H1 (cell line): ENCODE results near the gene SPN. TPM values are rescaled to one million over a fixed set of nuclear protein-coding genes. Genes with fewer than 3 reads are reported as not detected.

Experiments used
- CTCF ChIA-PET: fragments of 300-600 bp; sonication (Branson Sonifier 250); formaldehyde crosslinking; loops from one replicate; lab custom pipeline; 2021; ENCODE audit not compliant: partially characterized antibody; lab: Charles Lee
- POLR2A ChIA-PET: fragments of 300-600 bp; sonication (Branson Sonifier 250); formaldehyde crosslinking; loops from one replicate; lab custom pipeline; 2021; ENCODE audit warnings: inconsistent platforms; ENCODE audit not compliant: partially characterized antibody; lab: Charles Lee
- DNase-seq, 2 experiments: peaks; one replicate each; pipeline versions ENCODE4 v3.0.0 to v3.0.0-alpha.2; 2010 to 2022; ENCODE audit warnings: low spot score in 2 of 2, low read depth in 1 of 2, mixed read lengths in 1 of 2
- FAIRE-seq: peaks from 2 replicates; lab custom pipeline; 2011; peaks lifted over from hg19 to GRCh38; lab: Jason Lieb, UNC
- H2AFZ ChIP-seq: 2 replicates; pipeline ENCODE4 v1.8.1; 2012; ENCODE audit warnings: low read length, inconsistent platforms
- H2AK5ac ChIP-seq: 2 replicates; pipeline ENCODE4 v1.6.1; 2013; ENCODE audit warnings: low read depth, low read length
- H2BK120ac ChIP-seq: replicated peaks from 2 replicates; pipeline ENCODE3; 2013; ENCODE audit warnings: low read depth, low read length, inconsistent platforms
- H2BK12ac ChIP-seq: 2 replicates; pipeline ENCODE4 v1.6.1; 2013; ENCODE audit warnings: low read depth, low read length
- H2BK15ac ChIP-seq: 2 replicates; pipeline ENCODE4 v1.6.1; 2013; ENCODE audit warnings: low read length
- H2BK20ac ChIP-seq: 2 replicates; pipeline ENCODE4 v1.6.1; 2013; ENCODE audit warnings: low read length
- H2BK5ac ChIP-seq: 2 replicates; pipeline ENCODE4 v1.6.1; 2013; ENCODE audit warnings: low read depth, low read length
- H3K14ac ChIP-seq: 2 replicates; pipeline ENCODE4 v1.6.1; 2013; ENCODE audit warnings: inconsistent platforms; ENCODE audit not compliant: insufficient read length
- H3K18ac ChIP-seq: 2 replicates; pipeline ENCODE4 v1.6.1; 2013; ENCODE audit warnings: low read length; ENCODE audit errors: extremely low read depth
- H3K23ac ChIP-seq: 2 replicates; pipeline ENCODE4 v1.6.1; 2013; ENCODE audit warnings: inconsistent platforms; ENCODE audit not compliant: insufficient read length
- H3K23me2 ChIP-seq: 2 replicates; pipeline ENCODE4 v1.6.1; 2013; ENCODE audit warnings: low read depth, low read length
- H3K27ac ChIP-seq: 2 replicates; pipeline ENCODE4 v1.6.1; 2011; ENCODE audit warnings: low read depth, low read length, inconsistent platforms
- H3K27me3 ChIP-seq, 4 experiments: replicated peaks in 1 of 4; 1 replicate in 1 of 4; 2 replicates in 3 of 4; pipeline versions ENCODE4 v1.6.1 to v1.8.1; 2011 to 2013; ENCODE audit warnings: low read length in 3 of 4, mild to moderate bottlenecking in 3 of 4, inconsistent platforms in 2 of 4, mixed read lengths in 2 of 4, moderate library complexity in 1 of 4; ENCODE audit not compliant: control insufficient read depth in 3 of 4, insufficient read depth in 3 of 4; ENCODE audit errors: extremely low read depth in 1 of 4
- H3K36me3 ChIP-seq, 4 experiments: 2 replicates each; pipeline versions ENCODE4 v1.6.1 to v1.8.1; 2011 to 2013; ENCODE audit warnings: mild to moderate bottlenecking in 4 of 4, low read length in 3 of 4, moderate library complexity in 2 of 4, control low read depth in 1 of 4, inconsistent platforms in 1 of 4; ENCODE audit not compliant: insufficient read depth in 4 of 4, control insufficient read depth in 2 of 4
- H3K4ac ChIP-seq: replicated peaks from 2 replicates; pipeline ENCODE3; 2013; ENCODE audit warnings: low read length, low read depth, mixed read lengths, inconsistent platforms; ENCODE audit not compliant: insufficient read length
- H3K4me1 ChIP-seq, 4 experiments: replicated peaks in 1 of 4; 1 replicate in 1 of 4; 2 replicates in 3 of 4; pipeline versions ENCODE4 v1.6.1 to v1.8.1; 2011 to 2013; ENCODE audit warnings: low read length in 3 of 4, inconsistent platforms in 2 of 4, mixed read lengths in 1 of 4; ENCODE audit not compliant: insufficient read depth in 4 of 4, control insufficient read depth in 3 of 4
- H3K4me2 ChIP-seq, 2 experiments: 2 replicates each; pipeline versions ENCODE4 v1.6.1 to v1.8.1; 2011 to 2013; ENCODE audit warnings: low read depth in 2 of 2, low read length in 2 of 2, control low read depth in 1 of 2, inconsistent platforms in 1 of 2, mild to moderate bottlenecking in 1 of 2; ENCODE audit not compliant: insufficient read depth in 1 of 2
- H3K4me3 ChIP-seq, 4 experiments: fragments of 200-600, 300-600 bp in 1 of 4; sonication (generic), shearing (Covaris generic), sonication (Bioruptor Twin) in 1 of 4; 2 replicates each; pipeline versions ENCODE4 v1.5.1 to v1.8.1; 2011 to 2016; ENCODE audit warnings: low read length in 4 of 4, low read depth in 3 of 4, control low read depth in 2 of 4, inconsistent platforms in 2 of 4, mild to moderate bottlenecking in 2 of 4, mixed read lengths in 1 of 4, moderate library complexity in 1 of 4; ENCODE audit not compliant: insufficient read depth in 2 of 4; ENCODE audit errors: extremely low read depth in 1 of 4
- H3K56ac ChIP-seq: replicated peaks from 2 replicates; pipeline ENCODE3; 2013; ENCODE audit warnings: low read depth, mild to moderate bottlenecking, mixed read lengths, low read length, inconsistent platforms; ENCODE audit not compliant: insufficient read length
- H3K79me1 ChIP-seq: 2 replicates; pipeline ENCODE4 v1.6.1; 2013; ENCODE audit warnings: low read depth, low read length, control low read depth
- H3K79me2 ChIP-seq, 2 experiments: 2 replicates each; pipeline versions ENCODE4 v1.6.1 to v1.8.1; 2012 to 2013; ENCODE audit warnings: low read length in 2 of 2, mild to moderate bottlenecking in 2 of 2, inconsistent platforms in 1 of 2; ENCODE audit not compliant: insufficient read depth in 2 of 2, control insufficient read depth in 1 of 2
- H3K9ac ChIP-seq, 4 experiments: replicated peaks in 1 of 4; 1 replicate in 1 of 4; 2 replicates in 3 of 4; pipeline versions ENCODE4 v1.6.1 to v1.8.1; 2011 to 2013; ENCODE audit warnings: low read depth in 3 of 4, low read length in 3 of 4, control low read depth in 2 of 4, mild to moderate bottlenecking in 2 of 4, moderate library complexity in 2 of 4, inconsistent platforms in 1 of 4; ENCODE audit errors: extremely low read depth in 1 of 4
- H3K9me3 ChIP-seq, 2 experiments: 2 replicates each; pipeline versions ENCODE4 v1.6.1 to v1.8.1; 2012 to 2013; ENCODE audit warnings: mild to moderate bottlenecking in 2 of 2, moderate library complexity in 2 of 2, control low read depth in 1 of 2, inconsistent platforms in 1 of 2, low read depth in 1 of 2, low read length in 1 of 2, mixed read lengths in 1 of 2; ENCODE audit not compliant: insufficient read depth in 2 of 2
- H4K20me1 ChIP-seq, 2 experiments: replicated peaks in 1 of 2; 2 replicates each; pipeline versions ENCODE3 to v1.8.1; 2011 to 2013; ENCODE audit warnings: inconsistent platforms in 2 of 2, low read length in 2 of 2, mild to moderate bottlenecking in 1 of 2; ENCODE audit not compliant: insufficient read depth in 2 of 2, control insufficient read depth in 1 of 2
- H4K5ac ChIP-seq: 2 replicates; pipeline ENCODE4 v1.6.1; 2013; ENCODE audit warnings: low read length, low read depth, mixed read lengths, inconsistent platforms; ENCODE audit not compliant: insufficient read length
- H4K8ac ChIP-seq: 2 replicates; pipeline ENCODE4 v1.8.0; 2013; ENCODE audit warnings: mild to moderate bottlenecking, moderate library complexity, low read length, inconsistent platforms; ENCODE audit not compliant: insufficient read depth; ENCODE audit errors: extremely low read depth
- H4K91ac ChIP-seq: replicated peaks from 2 replicates; pipeline ENCODE3; 2013; ENCODE audit warnings: low read length, mixed read lengths, inconsistent platforms; ENCODE audit not compliant: insufficient read length
- FOSL1 ChIP-seq: IDR thresholded peaks from 2 replicates; pipeline ENCODE4 v1.6.1; 2011; ENCODE audit warnings: mild to moderate bottlenecking, low read depth, low read length, moderate library complexity; ENCODE audit not compliant: insufficient read depth
- NANOG ChIP-seq: IDR thresholded peaks from 2 replicates; pipeline ENCODE4 v1.6.1; 2011; ENCODE audit warnings: low read length, low read depth, mild to moderate bottlenecking, inconsistent platforms; ENCODE audit not compliant: insufficient read depth, poor library complexity, severe bottlenecking
- POLR2A ChIP-seq, 2 experiments: IDR thresholded peaks; 1 replicate in 1 of 2; 2 replicates in 1 of 2; pipeline ENCODE4 v1.6.1; 2011; ENCODE audit warnings: low read depth in 2 of 2, low read length in 2 of 2, mild to moderate bottlenecking in 2 of 2; ENCODE audit errors: control extremely low read depth in 1 of 2
- POLR2AphosphoS5 ChIP-seq: IDR thresholded peaks from 2 replicates; pipeline ENCODE4 v1.6.1; 2011; ENCODE audit warnings: low read depth, low read length
- RFX5 ChIP-seq: IDR thresholded peaks from 2 replicates; pipeline ENCODE4 v1.6.1; 2011; ENCODE audit warnings: low read depth, low read length, improper control_type of control experiment, borderline replicate concordance
- SP2 ChIP-seq: IDR thresholded peaks from 2 replicates; pipeline ENCODE4 v1.6.1; 2012; ENCODE audit warnings: mild to moderate bottlenecking, low read length, inconsistent platforms
- SUZ12 ChIP-seq: fragments of 200-600 bp; sonication (generic); IDR thresholded peaks from 2 replicates; pipeline ENCODE4 v1.6.1; 2012; ENCODE audit warnings: mild to moderate bottlenecking, inconsistent platforms, low read length, moderate library complexity, mixed read lengths
- TBP ChIP-seq: IDR thresholded peaks from 2 replicates; pipeline ENCODE4 v1.6.1; 2011; ENCODE audit warnings: low read depth, low read length, improper control_type of control experiment
- TCF12 ChIP-seq: IDR thresholded peaks from 2 replicates; pipeline ENCODE4 v1.6.1; 2011; ENCODE audit warnings: low read depth, mild to moderate bottlenecking, low read length
- ZNF274 ChIP-seq: IDR thresholded peaks from 2 replicates; pipeline ENCODE4 v1.7.0; 2012; ENCODE audit warnings: low read length, borderline replicate concordance; ENCODE audit errors: extremely low read depth
- WGBS, 2 experiments: shearing (Covaris generic) in 1 of 2; methylation state at CpG; one replicate each; pipeline versions ENCODE4 v1.1.6 to v1.1.7; 2013 to 2015; ENCODE audit warnings: low lambda C conversion rate in 2 of 2, mixed read lengths in 2 of 2, inconsistent platforms in 1 of 2, low coverage in 1 of 2, missing lambda C conversion rate in 1 of 2; ENCODE audit not compliant: insufficient replicate concordance in 2 of 2, insufficient coverage in 1 of 2, insufficient read length in 1 of 2; ENCODE audit errors: extremely low coverage in 1 of 2, missing lambda C conversion rate in 1 of 2; 5-methylcytosine and 5-hydroxymethylcytosine counted together
- polyA plus RNA-seq, 7 experiments: library from polyadenylated mRNA; depleted of rRNA in 3 of 7; stranded (reverse) in 5 of 7; unstranded in 2 of 7; fragments of >200 nt in 5 of 7; fragments of 200-250 nt in 2 of 7; gene quantifications; 1 replicate in 5 of 7; 2 replicates in 1 of 7; 4 replicates in 1 of 7; pipeline versions ENCODE4 v1.2.1 to v1.2.3, GENCODE V29; 2011 to 2013; ENCODE audit warnings: missing spikeins in 2 of 7, mixed read lengths in 2 of 7
- total RNA-seq: library from RNA; stranded (reverse); fragmentation: NEBNext Ultra II Directional; extraction: Animal tissue kit (Norgen Biotek cat#: 25700); gene quantifications from 2 replicates; pipeline ENCODE4 v1.2.1, GENCODE V29; 2021

Gene SPN
- total and polyA plus RNA-seq, 2 of the 8 experiments (the other 6 are each of a cell fraction or from before 2014, with no cell fraction given): 1.5 to 1.8 TPM

- DNase-seq (no peak), FAIRE-seq (no peak)
- Histone ChIP-seq H3K4me3 (no peak overlapping the region), H2BK15ac (no peak overlapping the region), H3K27me3 (no peaks in the 10 kb centered on the region), H2BK5ac (no peak overlapping the region), H2AK5ac (no peak overlapping the region), H3K23ac (no peak overlapping the region), H3K79me2 (no peaks in the 10 kb centered on the region), H3K27ac (no peak overlapping the region), H3K4me1 (peaks cover 0 to 2% (median 0%) of the 10 kb centered on the region in 4 experiments; a peak in 1 of 7 replicates), H2BK20ac (no peak overlapping the region), H3K4ac (no peak overlapping the region), H2BK12ac (no peak overlapping the region), H2BK120ac (no peak overlapping the region), H3K56ac (no peak overlapping the region), H3K79me1 (no peaks in the 10 kb centered on the region), H3K36me3 (no peaks in the 10 kb centered on the region), H3K14ac (no peak overlapping the region), H3K23me2 (no peaks in the 10 kb centered on the region), H4K20me1 (no peaks in the 10 kb centered on the region), H3K9ac (no peak overlapping the region), H4K91ac (no peak overlapping the region), H3K18ac (no peak overlapping the region), H4K8ac (no peak overlapping the region)
- ChIA-PET POLR2A (no interaction called here), CTCF (interaction anchor here (0.7 to 1.6 kb wide), 3 partner anchors 9 to 136 kb away, joined by 3 to 4 read pairs (median 4); no protein-coding TSS in a partner anchor)
- TF ChIP-seq FOSL1: no peak
- TF ChIP-seq POLR2AphosphoS5: no peak
- TF ChIP-seq NANOG: no peak
- no peak for TF ChIP-seq POLR2A (IDR thresholded peaks at IDR 0.05; ENCODE audit: control extremely low read depth in 1 of 2, low read depth in 2 of 2, low read length in 2 of 2)
- no peak for TF ChIP-seq RFX5
- TF ChIP-seq SUZ12: no peak
- TF ChIP-seq TBP: no peak
- TF ChIP-seq TCF12: no peak
- no peak for TF ChIP-seq ZNF274
- TF ChIP-seq SP2: no peak
- TF ChIP-seq, all 59 proteins: peak for 0
- Histone ChIP-seq H2AFZ (no peak overlapping the region), H3K4me2 (no peak overlapping the region), H4K5ac (no peak overlapping the region), H3K9me3 (no peaks in the 10 kb centered on the region)
- 100% methylated on average over 2 of the region's 2 CpGs; no CpG with 5 or more reads in 1 of the 2 experiments for WGBS, 2 experiments
Observed at GRCh38 chr16:29650771-29651170, 12.3 kb upstream of the SPN start.
